Smooth muscle cell (in vitro differentiated cells): Measurements from ENCODE around the gene HSPA12B. TPM values are rescaled to one million over a fixed set of nuclear protein-coding genes. Genes with fewer than 3 reads are reported as not detected.
A peak's percentile ranks its signal among the peaks of the same experiment; 100 is the strongest.

Experiments
- DNase-seq: peaks from one replicate; lab custom pipeline; 2025; ENCODE audit not compliant: unreplicated experiment; lab: John Stamatoyannopoulos, UW
- H2AFZ ChIP-seq: fragments of 200-600 bp; sonication (generic); 2 replicates; pipeline ENCODE4 v1.6.0; 2016; ENCODE audit warnings: antibody characterized with exemption, low read depth, mild to moderate bottlenecking
- H3F3A ChIP-seq: fragments of 200-600 bp; sonication (generic); 2 replicates; pipeline ENCODE4 v1.6.0; 2017; ENCODE audit warnings: antibody characterized with exemption, low read depth
- H3K27ac ChIP-seq: fragments of 200-600 bp; sonication (generic); 2 replicates; pipeline ENCODE4 v1.5.1; 2016; ENCODE audit warnings: low read depth, mild to moderate bottlenecking
- H3K27me3 ChIP-seq: fragments of 200-600 bp; sonication (generic); 2 replicates; pipeline ENCODE4 v1.6.1; 2016; ENCODE audit warnings: low read depth, mild to moderate bottlenecking
- H3K36me3 ChIP-seq: fragments of 200-600 bp; sonication (generic); 2 replicates; pipeline ENCODE4 v1.5.1; 2016; ENCODE audit warnings: low read depth
- H3K4me1 ChIP-seq: fragments of 200-600 bp; sonication (generic); 2 replicates; pipeline ENCODE4 v1.5.1; 2016; ENCODE audit warnings: low read depth
- H3K4me2 ChIP-seq: fragments of 200-600 bp; sonication (generic); 2 replicates; pipeline ENCODE4 v1.6.0; 2016; ENCODE audit warnings: mild to moderate bottlenecking
- H3K4me3 ChIP-seq: fragments of 200-600 bp; sonication (generic); 2 replicates; pipeline ENCODE4 v1.5.1; 2016; ENCODE audit warnings: mild to moderate bottlenecking
- H3K79me2 ChIP-seq: fragments of 200-600 bp; sonication (generic); 2 replicates; pipeline ENCODE4 v1.6.0; 2016; ENCODE audit warnings: low read depth, mild to moderate bottlenecking
- H3K9ac ChIP-seq: fragments of 200-600 bp; sonication (generic); 2 replicates; pipeline ENCODE4 v1.6.0; 2016; ENCODE audit warnings: low read depth
- H3K9me3 ChIP-seq: fragments of 200-600 bp; sonication (generic); replicated peaks from 2 replicates; pipeline ENCODE4 v1.5.1; 2016; ENCODE audit warnings: low read depth
- H4K20me1 ChIP-seq: fragments of 200-600 bp; sonication (generic); 2 replicates; pipeline ENCODE4 v1.6.0; 2016; ENCODE audit warnings: low read depth
- CTCF ChIP-seq: fragments of 200-600 bp; sonication (generic); IDR thresholded peaks from 2 replicates; pipeline ENCODE4 v1.5.1; 2017; ENCODE audit warnings: borderline replicate concordance, mild to moderate bottlenecking, antibody characterized with exemption; ENCODE audit not compliant: insufficient read depth, poor library complexity, severe bottlenecking
- WGBS: methylation state at CpG from one replicate; pipeline ENCODE4 v1.1.7; 2016; ENCODE audit warnings: low lambda C conversion rate; 5-methylcytosine and 5-hydroxymethylcytosine counted together
- polyA plus RNA-seq: library from polyadenylated mRNA; unstranded; fragments of >200 nt; fragmentation: Nextera tagmentation; extraction: Ambion mirVana; gene quantifications from 2 replicates; pipeline ENCODE4 v1.2.1, GENCODE V29; 2016
- total RNA-seq: library from RNA; depleted of rRNA; stranded (reverse); fragments of >200 nt; gene quantifications from 2 replicates; pipeline ENCODE4 v1.2.3, GENCODE V29; 2014

Gene HSPA12B
- total and polyA plus RNA-seq, 2 experiments from 2014 or later, result 0.04 to 1.0 TPM

- Histone ChIP-seq H3K4me3 (peak overlapping the region; percentile 4), H3K9me3 (no peaks in the 10 kb centered on the region), H3K36me3 (no peaks in the 10 kb centered on the region), H4K20me1 (no peaks in the 10 kb centered on the region), H2AFZ (peak overlapping the region; percentile 62), H3K79me2 (no peaks in the 10 kb centered on the region), H3F3A (no peaks in the 10 kb centered on the region), H3K27me3 (peaks cover 28% of the 10 kb centered on the region), H3K9ac (no peak overlapping the region), H3K4me1 (no peaks in the 10 kb centered on the region), H3K27ac (no peak overlapping the region), H3K4me2 (peak overlapping the region; percentile 61)
- TF ChIP-seq CTCF, result no peak
- peak; percentile 35 for DNase-seq
- 21% methylated on average over 44 of the region's 45 CpGs for WGBS
Observed at GRCh38 chr20:3744806-3745685, 12.6 kb downstream of the HSPA12B start.

- H2AFZ ChIP-seq, result no peak overlapping the region
- no peaks in the 10 kb centered on the region for H3K36me3 ChIP-seq
- TF ChIP-seq CTCF, result no peak
- 75% methylated on average over 11 of the region's 11 CpGs for WGBS
- no peaks in the 10 kb centered on the region for H4K20me1 ChIP-seq
- no peaks in the 10 kb centered on the region for H3K4me1 ChIP-seq
- no peak overlapping the region for H3K9ac ChIP-seq
- no peak overlapping the region for H3K27ac ChIP-seq
- H3K79me2 ChIP-seq, result no peaks in the 10 kb centered on the region
- H3K4me2 ChIP-seq, result no peak overlapping the region
- H3F3A ChIP-seq, result no peaks in the 10 kb centered on the region
- DNase-seq, result no peak
- no peak overlapping the region for H3K4me3 ChIP-seq
- H3K27me3 ChIP-seq, result peaks cover 35% of the 10 kb centered on the region
- no peaks in the 10 kb centered on the region for H3K9me3 ChIP-seq
Observed at GRCh38 chr20:3745686-3746173, 13.2 kb downstream of the HSPA12B start.

GRCh38 chr20:3747471-3747870 lies 15.0 kb downstream of the HSPA12B start:
- H3K9ac ChIP-seq, result no peak overlapping the region
- H3F3A ChIP-seq, result peaks cover 2% of the 10 kb centered on the region
- peaks cover 48% of the 10 kb centered on the region for H3K27me3 ChIP-seq
- H3K4me1 ChIP-seq, result peaks cover 5% of the 10 kb centered on the region
- H2AFZ ChIP-seq, result no peak overlapping the region
- no peak overlapping the region for H3K4me3 ChIP-seq
- 81% methylated on average over 2 of the region's 2 CpGs for WGBS
- H3K4me2 ChIP-seq, result no peak overlapping the region
- H3K36me3 ChIP-seq, result no peaks in the 10 kb centered on the region
- DNase-seq, result no peak
- no peaks in the 10 kb centered on the region for H3K79me2 ChIP-seq
- H3K27ac ChIP-seq, result no peak overlapping the region
- H3K9me3 ChIP-seq, result no peaks in the 10 kb centered on the region
- H4K20me1 ChIP-seq, result peaks cover 3% of the 10 kb centered on the region
- no peak for TF ChIP-seq CTCF
